Measurements from ENCODE around the gene CDK14. TPM values are rescaled to one million over a fixed set of nuclear protein-coding genes. Genes with fewer than 3 reads are reported as not detected.

Gene CDK14
- total and polyA plus RNA-seq, 2 of the 8 experiments (the other 6 are each of a cell fraction or from before 2014, with no cell fraction given), result 5.5 to 47.3 TPM

DNA sequence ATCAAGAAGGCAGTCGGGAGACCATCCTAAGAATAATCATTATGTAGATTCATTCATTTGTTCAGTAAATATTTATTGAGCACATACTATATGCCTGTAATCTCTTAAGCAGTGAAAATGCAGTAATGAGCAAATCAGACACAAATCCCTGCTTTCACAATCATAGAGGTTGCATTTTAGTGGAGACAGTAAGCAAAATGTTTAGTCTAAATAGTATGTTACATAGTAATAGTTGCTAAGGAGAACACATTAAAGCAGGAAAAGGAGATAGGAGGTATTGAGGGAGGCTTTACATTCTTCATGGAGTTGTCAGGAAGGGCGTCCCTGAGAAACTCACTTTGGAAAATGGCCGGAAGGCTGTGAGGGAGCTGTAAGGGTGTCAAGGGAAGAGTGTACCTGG, 79.9 kb downstream of the CDK14 start:
- no peak for FAIRE-seq
- Histone ChIP-seq H2BK12ac (ENCODE audit: low read depth, low read length) (no peak overlapping the region), H3K56ac (replicated peaks; ENCODE audit: insufficient read length, low read depth, low read length) (no peak overlapping the region), H3K4me3 (ENCODE audit: extremely low read depth in 1 of 4, insufficient read depth in 2 of 4, low read depth in 3 of 4, low read length in 4 of 4) (no peak overlapping the region), H4K20me1 (replicated peaks in 1 of 2; ENCODE audit: control insufficient read depth in 1 of 2, insufficient read depth in 2 of 2, low read length in 2 of 2) (no peaks in the 10 kb centered on the region), H3K27me3 (replicated peaks in 1 of 4; ENCODE audit: control insufficient read depth in 3 of 4, extremely low read depth in 1 of 4, insufficient read depth in 3 of 4, low read length in 3 of 4) (no peaks in the 10 kb centered on the region), H3K18ac (ENCODE audit: extremely low read depth, low read length) (no peak overlapping the region), H3K4me1 (replicated peaks in 1 of 4; ENCODE audit: control insufficient read depth in 3 of 4, insufficient read depth in 4 of 4, low read length in 3 of 4) (peaks cover 4 to 13% (median 8%) of the 10 kb centered on the region in 4 experiments), H3K79me2 (ENCODE audit: control insufficient read depth in 1 of 2, insufficient read depth in 2 of 2, low read length in 2 of 2) (peaks cover 0 to 14% of the 10 kb centered on the region in 2 experiments; a peak in 1 of 4 replicates), H3K23ac (ENCODE audit: insufficient read length) (no peak overlapping the region), H4K5ac (ENCODE audit: insufficient read length, low read depth, low read length) (no peak overlapping the region), H3K36me3 (ENCODE audit: control insufficient read depth in 2 of 4, insufficient read depth in 4 of 4, low read length in 3 of 4) (no peaks in the 10 kb centered on the region), H3K23me2 (ENCODE audit: low read depth, low read length) (no peaks in the 10 kb centered on the region), H3K4ac (replicated peaks; ENCODE audit: insufficient read length, low read depth, low read length) (no peak overlapping the region), H4K91ac (replicated peaks; ENCODE audit: insufficient read length, low read length) (no peak overlapping the region), H2AK5ac (ENCODE audit: low read depth, low read length) (no peak overlapping the region), H3K79me1 (ENCODE audit: low read depth, low read length) (peaks cover 2% of the 10 kb centered on the region), H2BK15ac (ENCODE audit: low read length) (no peak overlapping the region), H3K4me2 (ENCODE audit: insufficient read depth in 1 of 2, low read depth in 2 of 2, low read length in 2 of 2) (no peak overlapping the region), H2BK5ac (ENCODE audit: low read depth, low read length) (no peak overlapping the region), H3K14ac (ENCODE audit: insufficient read length) (no peak overlapping the region), H2BK120ac (replicated peaks; ENCODE audit: low read depth, low read length) (no peak overlapping the region), H2BK20ac (ENCODE audit: low read length) (no peak overlapping the region), H2AFZ (ENCODE audit: low read length) (no peak overlapping the region), H3K9ac (replicated peaks in 1 of 4; ENCODE audit: extremely low read depth in 1 of 4, low read depth in 3 of 4, low read length in 3 of 4) (no peak overlapping the region), H4K8ac (ENCODE audit: extremely low read depth, insufficient read depth, low read length) (no peak overlapping the region), H3K9me3 (ENCODE audit: insufficient read depth in 2 of 2, low read depth in 1 of 2, low read length in 1 of 2) (no peaks in the 10 kb centered on the region), H3K27ac (ENCODE audit: low read depth, low read length) (no peak overlapping the region)
- TF ChIP-seq TEAD4 (IDR thresholded peaks at IDR 0.05; ENCODE audit: low read depth, low read length), result no peak
- no peak for TF ChIP-seq SIN3A (conservative IDR thresholded peaks at IDR 0.05 in 1 of 2, IDR thresholded peaks at IDR 0.05 in 1 of 2; ENCODE audit: low read depth in 1 of 2, low read length in 2 of 2)
- TF ChIP-seq NRF1 (IDR thresholded peaks at IDR 0.05; ENCODE audit: low read depth, low read length), result no peak
- no peak for TF ChIP-seq CEBPB (IDR thresholded peaks at IDR 0.05; ENCODE audit: low read depth, low read length)
- TF ChIP-seq TCF12 (IDR thresholded peaks at IDR 0.05; ENCODE audit: low read depth, low read length), result no peak
- TF ChIP-seq, protein P1, sequence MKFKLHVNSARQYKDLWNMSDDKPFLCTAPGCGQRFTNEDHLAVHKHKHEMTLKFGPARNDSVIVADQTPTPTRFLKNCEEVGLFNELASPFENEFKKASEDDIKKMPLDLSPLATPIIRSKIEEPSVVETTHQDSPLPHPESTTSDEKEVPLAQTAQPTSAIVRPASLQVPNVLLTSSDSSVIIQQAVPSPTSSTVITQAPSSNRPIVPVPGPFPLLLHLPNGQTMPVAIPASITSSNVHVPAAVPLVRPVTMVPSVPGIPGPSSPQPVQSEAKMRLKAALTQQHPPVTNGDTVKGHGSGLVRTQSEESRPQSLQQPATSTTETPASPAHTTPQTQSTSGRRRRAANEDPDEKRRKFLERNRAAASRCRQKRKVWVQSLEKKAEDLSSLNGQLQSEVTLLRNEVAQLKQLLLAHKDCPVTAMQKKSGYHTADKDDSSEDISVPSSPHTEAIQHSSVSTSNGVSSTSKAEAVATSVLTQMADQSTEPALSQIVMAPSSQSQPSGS (IDR thresholded peaks at IDR 0.05; ENCODE audit: low read length), result no peak
- no peak for TF ChIP-seq POU5F1 (IDR thresholded peaks at IDR 0.05; ENCODE audit: low read depth, low read length)
- TF ChIP-seq ATF3 (IDR thresholded peaks at IDR 0.05; ENCODE audit: insufficient read depth, low read depth, low read length), result no peak
- 91% methylated on average over 3 of the region's 3 CpGs; no CpG with 5 or more reads in 1 of the 2 experiments for WGBS, 2 experiments (ENCODE audit: extremely low coverage in 1 of 2, insufficient coverage in 1 of 2, insufficient read length in 1 of 2, insufficient replicate concordance in 2 of 2, low coverage in 1 of 2, low lambda C conversion rate in 2 of 2, missing lambda C conversion rate in 1 of 2)
- CTCF ChIA-PET (ENCODE audit: partially characterized antibody), result interaction anchor here (0.7 kb wide), 1 partner anchor 34 kb away, joined by 3 read pairs; no protein-coding TSS in a partner anchor
- DNase-seq (ENCODE audit: low read depth in 1 of 2, low spot score in 2 of 2), result no peak
- POLR2A ChIA-PET (ENCODE audit: partially characterized antibody), result no interaction called here
